ENCODE data around the gene KCTD12.

KCTD12 gene

DNA sequence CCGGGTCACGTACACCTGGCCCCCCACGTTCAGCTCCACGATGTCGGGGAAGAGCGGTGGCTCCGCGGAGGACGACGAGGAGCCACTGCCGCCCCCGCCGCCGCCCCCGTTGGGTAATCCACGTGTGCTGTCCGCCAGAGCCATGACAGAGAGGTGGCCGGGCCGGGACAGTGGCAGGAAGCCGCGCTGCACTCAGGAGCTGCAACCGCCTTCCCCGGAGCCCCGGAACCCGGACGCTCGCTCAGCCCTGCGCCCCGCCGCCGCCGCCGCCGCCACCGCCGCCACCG, 257 bp downstream of the KCTD12 start:
- no peak for DNase-seq

DNA sequence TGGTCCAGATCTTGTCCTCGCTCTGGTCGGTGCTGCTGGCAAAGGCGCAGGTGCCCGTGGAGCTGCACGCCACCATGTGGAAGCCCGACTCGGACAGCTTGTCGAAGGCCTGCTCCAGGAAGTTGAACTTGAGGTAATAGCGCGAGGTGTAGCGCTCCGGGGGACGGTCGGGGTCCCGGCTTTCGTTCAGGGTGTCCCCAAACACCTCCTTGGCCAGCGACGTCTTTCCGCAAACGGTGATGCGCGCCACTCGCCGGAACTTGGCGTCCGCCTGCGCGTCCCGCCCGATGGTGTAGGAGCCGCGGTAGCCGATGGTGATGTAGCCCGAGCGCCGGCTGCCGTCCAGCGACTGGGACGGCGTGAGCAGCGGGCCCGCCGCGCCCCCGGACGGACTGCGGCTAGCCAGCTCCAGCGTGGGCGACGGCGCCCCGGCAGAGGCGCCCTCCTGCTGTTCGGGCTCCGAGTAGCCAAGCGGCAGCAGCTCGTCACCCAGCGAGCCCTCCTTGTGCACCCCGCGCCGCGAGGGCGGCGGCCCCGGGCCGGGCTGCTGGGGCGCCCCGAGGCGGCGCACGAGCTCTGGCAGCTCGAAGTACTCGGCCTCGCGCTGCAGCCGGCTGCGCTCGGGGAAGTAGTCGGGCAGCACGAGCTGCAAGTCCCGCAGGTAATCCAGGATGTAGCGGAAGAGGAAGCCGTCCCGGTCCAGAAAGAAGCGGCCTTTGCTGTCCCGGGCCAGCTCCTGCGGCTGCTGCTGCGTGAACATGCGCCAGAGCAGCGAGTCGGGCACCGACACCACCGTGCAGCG, 801 bp downstream of the KCTD12 start:
- DNase-seq: peak; percentile 66

DNA sequence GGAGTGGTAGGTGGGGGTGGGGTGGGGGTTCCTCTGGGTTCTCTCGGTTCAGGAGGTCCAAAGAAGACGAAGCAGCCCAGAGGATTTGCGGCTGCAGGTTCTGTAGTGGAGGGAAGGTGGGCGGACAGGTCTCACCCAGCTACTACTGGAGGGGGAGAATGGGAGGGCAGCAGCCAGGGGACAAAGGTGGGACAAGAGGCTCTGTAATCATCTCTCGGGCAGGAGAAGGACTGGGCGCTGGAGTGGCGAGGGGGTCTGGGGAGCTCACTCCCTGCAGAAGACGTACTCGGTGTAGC, 1.4 kb downstream of the KCTD12 start:
- no peak for DNase-seq

DNA sequence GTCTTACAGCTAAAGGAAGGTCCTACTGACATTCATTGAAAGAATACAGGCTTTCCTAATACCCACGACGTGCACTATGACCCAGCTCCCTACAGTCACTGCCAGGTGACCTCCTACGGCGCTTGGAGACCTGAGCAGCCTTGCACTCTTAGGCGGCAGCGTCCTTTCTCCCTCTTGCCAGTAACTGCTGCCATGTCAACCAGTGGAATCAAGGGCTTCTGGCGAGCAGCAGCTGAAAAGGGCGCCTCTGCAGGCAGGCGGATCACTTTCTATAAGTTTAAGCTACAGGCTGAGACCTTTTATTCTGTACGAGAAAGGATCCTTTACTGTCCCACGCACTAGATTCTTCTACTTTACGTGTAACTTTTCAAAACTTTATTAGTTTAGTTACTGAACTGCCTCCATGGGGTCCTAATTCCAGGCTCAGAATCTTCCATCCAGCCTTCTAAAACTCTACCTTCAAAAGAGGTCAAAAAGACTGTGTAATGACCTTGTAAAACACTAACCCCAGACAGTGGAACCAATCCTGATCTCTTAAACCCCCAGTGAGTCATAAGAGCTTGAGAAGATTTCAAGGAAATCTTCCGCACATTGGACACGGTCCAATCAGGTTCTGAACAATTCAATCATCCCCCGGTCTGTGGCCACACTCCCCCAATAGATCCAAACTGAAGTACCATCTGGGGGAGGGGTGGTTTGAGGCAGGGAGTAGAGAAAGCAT, 1.9 kb downstream of the KCTD12 start:
- DNase-seq: peak; percentile 16

DNA sequence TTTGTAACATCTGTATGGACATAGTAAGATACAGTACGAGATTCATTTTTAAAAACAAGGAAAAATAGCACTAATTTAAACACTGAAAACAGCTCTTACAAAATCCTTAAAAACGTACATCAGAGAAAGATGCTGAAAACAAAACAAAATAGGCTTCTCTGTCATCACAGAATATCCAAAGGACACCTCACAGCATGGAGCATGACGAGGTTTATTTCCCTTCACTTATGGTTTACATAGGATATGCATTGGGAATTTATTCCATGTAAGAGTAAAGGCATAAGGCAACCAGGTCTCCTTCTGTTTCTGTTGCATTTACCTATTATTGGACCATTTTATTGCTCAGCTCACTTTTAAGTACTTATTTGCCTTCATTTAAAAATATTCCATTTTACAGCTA, 3.0 kb downstream of the KCTD12 start:
- DNase-seq: no peak

DNA sequence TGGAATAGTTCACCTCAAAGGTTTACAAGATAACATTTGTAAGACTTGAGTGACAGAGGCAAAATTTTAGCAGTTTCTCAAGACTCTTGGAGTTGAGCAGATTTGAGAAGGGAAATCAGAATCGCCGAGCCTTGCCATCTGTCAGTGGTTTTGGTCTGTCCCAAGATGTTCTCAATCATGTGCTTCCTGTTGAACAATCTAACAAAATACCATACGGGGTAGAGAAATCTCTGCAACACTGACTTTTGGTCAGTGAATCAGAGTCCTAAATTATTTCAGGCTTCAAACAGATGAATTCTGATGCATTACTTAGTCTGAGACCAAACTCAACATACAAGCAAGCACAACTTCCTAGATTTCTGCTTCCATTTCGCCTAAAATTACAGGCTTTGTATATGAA, 3.8 kb downstream of the KCTD12 start:
- DNase-seq: no peak

DNA sequence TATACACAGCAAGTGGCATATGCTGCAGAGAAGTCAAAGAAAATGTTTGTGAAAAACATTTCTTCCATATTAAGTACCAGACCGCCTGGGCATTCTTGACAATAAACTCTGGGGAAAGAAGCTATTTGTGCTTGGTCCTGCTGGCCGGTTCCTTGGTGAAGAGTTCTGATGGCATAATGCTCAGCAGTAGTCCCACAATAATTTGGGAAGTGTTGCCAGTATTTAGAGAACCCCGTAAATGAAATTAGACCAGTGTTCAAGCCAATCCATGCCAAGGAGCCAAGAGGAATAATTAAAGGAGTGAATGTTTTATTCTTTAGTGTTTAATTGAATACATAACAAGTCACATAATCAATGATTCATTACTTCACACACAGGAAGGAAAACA, 6.3 kb downstream of the KCTD12 start:
- no peak for DNase-seq

DNA sequence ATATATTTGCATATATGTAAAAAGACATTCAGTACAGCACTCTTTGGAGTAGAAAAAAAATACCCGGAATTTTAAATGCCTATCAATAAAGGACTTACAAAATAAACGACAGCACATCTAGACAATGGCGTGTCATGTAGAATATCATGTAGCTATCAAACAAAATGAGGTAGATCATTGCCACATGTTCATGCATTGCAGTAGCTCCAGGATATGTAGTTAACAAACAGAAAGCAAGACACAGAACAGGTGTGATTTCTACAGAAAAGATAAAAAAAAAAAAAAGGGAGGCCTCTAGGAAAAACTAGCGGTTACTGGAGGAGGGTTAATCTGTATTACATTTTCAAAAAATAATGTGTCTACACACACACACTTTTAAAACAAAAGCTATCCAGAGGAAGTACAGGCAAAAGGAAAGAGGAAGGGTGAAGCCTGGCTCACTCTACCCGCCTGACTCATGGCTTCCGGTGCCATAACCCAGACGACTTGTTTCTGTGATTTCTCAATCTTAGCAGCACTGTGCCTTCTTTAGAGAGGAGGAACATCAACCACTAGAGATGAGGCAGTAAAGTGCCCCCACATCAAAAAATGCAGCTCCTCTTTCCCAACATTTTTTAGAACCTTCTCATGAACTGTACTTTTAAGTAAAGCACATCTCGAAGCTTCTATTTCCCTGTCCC, 6.9 kb downstream of the KCTD12 start:
- peak; percentile 84 for DNase-seq

DNA sequence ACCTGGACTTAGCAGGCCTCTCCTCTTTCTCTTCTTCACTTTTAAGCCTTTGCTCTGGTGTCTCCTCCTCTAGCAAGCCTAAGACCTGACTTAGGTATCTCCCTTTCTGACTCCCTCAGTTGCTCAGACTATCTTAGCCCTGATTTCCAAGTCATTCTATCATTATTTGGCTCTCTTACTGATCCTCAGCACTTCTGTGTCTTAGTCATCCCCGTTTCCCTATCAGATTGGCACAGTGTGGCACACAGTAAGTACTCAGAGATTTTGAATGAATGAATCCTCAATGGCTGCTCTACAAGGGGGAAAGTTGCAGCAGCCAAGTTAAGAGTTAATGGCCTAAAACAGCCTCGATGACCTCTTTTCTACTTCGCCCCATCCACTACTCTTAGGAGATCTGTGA, 8.2 kb downstream of the KCTD12 start:
- no peak for DNase-seq

DNA sequence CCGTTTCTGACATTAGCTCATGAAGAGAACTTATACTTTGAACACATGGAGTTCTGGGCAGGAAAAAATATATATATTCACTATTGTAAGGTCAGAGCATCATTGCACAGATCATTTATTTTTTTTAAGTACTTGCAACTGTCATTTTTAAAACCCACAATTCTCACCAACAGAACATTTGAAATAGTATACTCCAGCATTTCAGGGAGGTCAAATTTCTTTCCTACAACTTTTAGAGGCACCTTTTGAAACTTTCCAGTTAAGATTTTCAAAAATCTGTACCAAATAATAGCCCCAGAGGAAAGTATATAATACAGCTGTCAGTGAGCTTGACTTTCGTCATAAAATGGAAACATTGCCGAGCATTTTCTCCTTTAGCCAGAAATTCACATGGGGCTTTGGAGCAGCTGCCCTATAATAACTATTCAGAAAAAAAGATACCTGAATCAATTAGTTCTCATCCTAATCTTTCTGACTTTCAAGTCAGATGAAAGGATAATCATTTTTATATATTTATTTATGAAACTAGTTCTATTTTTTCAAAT, 10.9 kb downstream of the KCTD12 start:
- DNase-seq: no peak

DNA sequence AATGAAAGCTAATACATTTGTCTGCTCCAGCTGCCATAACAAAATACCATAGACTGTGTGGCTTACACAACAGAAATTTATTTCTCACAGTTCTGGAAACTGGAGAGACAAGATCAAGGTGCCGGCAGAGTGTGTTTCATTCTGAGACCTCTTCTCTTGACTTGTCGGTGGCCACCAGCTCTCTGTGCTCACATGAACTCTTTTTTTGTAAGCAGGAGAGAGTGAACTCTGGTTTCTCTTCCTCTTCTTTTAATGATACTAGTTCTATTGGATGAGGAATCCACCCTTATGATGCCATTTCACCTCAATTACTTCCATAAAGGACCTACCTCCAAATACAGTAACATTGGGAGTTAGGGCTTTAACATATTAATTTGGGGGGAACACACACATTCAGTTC, 11.7 kb downstream of the KCTD12 start:
- no peak for DNase-seq

DNA sequence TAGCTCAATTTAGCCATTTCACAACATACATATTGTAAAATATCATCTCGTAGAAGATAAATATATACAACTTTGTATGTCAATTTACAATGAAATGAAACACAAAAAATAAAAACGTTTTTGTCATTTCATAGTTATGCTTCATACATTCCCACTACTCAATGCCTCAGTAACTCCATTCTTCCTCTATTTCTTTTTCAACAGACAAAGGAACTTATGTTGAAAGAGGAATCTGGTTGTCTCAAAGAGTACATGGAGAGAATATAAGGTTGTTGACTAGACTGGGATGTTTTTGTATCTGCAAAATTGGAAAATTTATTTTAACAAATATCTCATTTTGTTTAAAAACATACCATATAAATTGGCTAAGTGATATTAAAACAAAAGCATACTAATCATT, 12.8 kb downstream of the KCTD12 start:
- DNase-seq: no peak

DNA sequence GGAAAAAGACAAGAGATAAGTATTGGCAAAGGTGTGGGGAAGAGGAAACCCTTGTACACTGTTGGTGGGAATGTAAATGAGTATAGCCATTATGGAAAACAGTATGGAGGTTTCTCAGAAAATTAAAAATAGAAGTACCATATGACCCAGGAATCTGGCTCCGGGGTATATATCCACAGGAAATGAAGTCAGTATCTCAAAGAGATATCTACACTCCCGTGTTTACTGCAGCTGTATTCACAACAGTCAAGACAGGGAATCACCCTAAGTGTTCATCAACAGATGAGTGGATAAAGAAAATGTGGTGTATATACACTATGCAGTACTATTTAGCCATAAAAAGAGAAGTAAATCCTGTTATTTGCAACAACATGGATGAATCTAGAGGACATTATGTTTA, 13.5 kb downstream of the KCTD12 start:
- no peak for DNase-seq

DNA sequence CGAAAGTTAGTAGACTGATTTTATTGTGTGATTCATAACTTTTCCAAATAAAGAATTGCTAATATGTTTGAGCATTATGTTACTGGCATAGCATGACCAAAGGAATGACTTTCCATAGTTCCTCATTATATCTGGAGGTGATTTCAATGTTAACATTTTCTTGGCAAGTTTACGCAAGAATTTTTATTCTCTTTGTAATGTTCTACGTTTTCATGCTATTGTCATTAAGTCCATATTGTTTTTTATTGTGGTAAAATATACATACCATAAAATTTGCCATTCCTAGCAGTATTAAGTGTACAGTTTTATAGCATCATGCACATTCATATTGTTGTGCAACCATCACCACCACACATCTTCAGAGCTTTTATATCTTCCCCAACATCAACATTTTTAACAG, 14.8 kb downstream of the KCTD12 start:
- DNase-seq: no peak

DNA sequence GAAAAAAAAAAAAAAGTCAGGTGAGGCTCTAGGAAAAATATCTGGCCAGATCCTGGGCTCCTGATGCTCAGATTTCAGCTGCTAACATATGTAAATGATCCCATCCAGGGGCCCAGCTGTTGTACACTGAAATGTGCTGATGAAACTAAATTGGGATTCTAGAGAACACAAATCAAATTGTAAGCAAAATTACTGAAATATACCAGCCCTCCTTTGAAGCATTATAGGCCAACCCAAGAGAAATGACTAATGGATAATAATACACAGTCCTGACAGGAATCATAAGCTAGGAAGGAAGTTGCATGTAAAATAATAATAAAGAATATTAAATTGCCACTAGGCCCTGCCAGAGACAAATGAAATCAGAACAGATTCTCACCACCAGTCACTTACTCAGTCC, 17.8 kb downstream of the KCTD12 start:
- DNase-seq: no peak

DNA sequence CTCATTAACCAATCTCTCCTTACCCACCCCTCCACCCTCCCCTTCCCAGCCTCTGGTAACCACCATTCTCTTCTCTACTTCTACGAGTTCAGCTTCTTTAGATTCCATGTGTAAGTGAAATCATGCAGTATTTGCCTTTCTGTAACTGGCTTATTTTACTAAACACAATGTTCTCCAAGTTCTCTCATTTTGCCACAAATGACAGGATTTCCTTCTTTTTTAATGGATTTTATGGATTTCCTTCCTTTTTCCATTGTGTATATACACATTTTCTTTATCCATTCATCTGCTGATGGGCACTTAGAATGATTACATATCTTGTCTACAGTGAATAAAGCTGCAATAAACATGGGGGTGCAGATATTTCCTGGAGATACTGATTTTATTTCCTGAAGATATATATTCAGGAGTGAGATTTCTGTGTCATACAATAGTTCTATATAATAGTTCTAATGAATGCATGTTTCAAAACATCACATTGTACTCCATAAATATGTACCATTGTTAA, 20.2 kb downstream of the KCTD12 start:
- DNase-seq: no peak

DNA sequence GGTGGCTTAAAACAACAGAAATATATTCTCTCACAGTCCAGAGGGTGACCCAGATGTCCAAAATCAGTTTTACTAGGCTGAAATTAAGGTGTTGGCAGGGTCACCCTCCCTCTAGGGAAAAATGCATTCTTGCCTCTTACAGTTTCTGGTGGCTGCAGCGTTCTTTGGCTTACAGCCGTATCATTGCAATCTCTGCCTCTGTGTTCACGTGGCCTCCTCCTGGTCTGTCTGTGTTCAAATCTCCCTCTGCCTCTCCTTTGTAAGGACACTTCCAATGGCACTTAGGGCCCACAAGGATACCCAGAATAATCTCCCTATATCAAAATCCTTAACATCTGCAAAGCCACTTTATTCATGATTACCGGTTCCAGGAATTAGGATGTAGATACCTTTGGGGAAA, 21.1 kb downstream of the KCTD12 start:
- no peak for DNase-seq

DNA sequence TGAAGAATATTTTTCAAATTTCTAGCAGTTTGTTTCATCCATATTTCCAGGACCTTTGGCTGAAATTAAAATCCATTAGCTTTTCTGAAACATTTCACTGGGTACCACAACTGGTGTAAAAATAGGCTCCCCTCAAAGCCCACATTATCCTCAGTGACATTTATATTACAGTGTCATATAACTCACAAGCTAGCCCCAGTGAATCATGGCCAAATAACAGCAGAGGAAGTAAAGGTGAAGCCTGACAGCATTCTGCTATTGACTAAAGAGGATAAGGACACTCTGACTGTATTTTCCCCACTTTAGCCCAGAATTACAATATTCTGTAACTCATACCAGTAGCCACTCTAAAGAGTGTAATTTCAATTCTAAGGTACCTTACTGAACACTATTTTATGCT, 21.9 kb downstream of the KCTD12 start:
- no peak for DNase-seq

DNA sequence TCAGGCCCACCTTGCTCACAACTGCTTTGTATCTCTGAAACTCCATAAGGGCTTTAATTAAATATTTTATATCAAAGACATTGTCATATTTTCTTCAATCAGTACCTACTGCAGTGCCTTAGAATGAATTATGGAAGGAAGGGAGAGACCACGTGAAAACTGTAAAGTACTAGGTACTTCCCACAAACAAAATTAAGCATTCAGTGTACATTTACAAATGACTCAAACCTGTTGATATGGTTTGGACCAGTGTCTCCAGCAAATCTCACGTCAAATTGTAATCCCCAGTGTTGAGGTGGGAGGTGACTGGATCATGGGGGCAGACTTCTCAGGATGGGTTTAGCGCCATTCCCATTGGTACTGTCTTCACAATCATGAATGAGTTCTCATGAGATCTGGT, 23.2 kb downstream of the KCTD12 start:
- no peak for DNase-seq

DNA sequence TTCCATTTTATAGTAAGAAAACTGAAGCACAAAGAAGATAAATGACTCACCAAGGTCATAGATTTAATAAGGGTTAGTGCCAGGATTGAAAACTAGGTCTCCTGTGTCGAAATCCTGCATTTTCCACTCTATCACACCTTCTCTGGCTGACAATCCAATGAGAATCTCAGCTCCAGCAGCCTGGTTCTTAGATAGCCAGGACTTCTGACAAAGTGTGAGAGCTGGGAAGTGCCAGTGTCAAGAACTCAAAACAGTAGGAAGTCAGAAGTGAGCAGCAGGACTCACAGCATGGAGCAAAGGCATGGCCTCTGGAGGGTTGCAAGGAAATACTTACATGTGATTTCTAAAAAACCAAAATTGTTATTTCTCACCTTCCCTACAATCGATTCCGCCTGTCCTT, 24.3 kb downstream of the KCTD12 start:
- no peak for DNase-seq

DNA sequence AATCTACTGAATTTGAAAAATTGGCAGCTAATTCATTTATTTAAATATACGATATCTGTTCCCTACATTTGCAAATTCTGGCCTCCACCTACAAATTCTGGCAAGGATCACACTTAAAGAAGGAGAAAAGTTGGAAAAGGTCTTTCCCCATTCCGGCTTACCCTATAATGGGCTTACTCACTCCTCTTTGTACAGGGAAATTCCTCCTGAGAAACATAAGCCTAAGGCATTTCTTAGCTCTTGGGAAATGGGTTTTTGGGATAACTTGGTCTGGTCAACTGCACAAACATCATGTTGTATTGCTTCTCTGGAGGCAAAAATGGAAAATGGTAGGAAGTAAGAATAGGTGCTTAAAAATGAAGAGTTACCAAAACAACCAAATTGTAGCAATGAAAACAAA, 25.5 kb downstream of the KCTD12 start:
- no peak for DNase-seq

DNA sequence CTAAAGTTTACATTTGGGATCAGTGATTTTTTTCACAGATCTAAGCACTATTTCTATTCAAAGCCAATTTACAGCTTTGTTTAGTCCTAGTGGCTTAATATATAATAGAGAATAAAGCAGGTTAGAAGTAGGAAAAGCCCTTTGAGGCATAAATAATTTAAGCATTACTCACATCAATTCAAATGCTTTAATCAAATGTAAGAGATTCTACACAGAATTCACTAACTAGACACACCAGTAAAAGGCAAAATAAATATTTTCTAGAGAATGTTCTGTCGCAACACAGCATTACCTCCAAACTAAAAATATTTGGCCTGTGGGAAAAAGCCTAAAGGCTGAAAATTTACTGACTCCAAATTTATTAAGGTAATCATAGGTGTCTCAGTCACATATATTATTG, 31.3 kb downstream of the KCTD12 start:
- DNase-seq: no peak

DNA sequence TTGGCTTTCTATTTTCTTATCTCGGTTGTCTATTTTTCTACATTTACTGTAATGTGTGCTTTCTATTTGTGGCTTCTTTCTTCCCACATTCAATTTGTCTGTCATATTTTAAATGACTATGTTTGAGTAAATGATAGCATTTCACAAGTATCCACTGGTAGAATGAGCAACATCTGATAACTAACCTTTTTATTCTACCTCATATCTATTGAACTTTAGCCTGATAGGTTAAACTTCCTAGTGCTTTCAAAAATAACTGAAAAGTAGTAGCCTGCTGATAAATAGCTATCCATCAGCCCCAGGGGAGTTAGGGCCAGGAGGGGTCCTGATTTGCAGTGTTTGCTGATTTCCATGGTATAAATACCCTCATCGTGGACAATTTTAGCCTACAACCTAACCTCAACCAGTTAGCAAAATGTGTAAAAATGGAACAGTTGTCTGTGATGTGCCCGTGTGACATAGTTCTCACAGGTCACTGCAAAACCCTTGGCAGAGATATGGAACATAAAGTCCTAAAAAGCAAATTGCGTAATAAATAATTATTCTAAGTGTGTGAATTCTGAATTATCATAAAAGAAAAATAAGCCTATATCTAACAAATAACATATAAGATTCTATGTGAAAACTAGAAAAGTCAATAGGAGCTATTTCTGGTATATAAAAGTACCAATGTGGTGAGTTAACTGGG, 32.1 kb downstream of the KCTD12 start:
- DNase-seq: no peak

DNA sequence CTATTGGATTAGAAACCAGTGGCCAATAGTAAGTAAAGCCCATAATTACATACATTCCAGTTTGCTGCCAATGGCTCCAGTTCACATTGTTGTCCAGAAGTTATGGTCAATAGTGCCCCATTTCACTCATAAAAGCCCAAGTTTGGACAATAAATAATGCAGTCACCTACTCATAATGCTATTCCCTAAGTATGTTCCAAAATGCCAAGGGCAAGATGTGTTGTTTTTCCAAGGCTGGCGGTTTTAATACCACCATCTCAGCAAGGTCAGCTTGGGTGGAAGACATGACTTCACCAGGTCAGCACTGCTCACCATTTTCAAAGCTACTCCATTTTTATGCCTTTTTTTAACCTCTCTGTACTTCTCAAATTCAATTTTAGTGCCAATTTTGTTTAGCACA, 32.7 kb downstream of the KCTD12 start:
- no peak for DNase-seq

Data from activated CD4-positive, alpha-beta T cell treated with anti-CD3 and anti-CD28 coated beads, Interleukin-2, amount 50 U/mL, for 16 hours (primary cell).